ENCODE measurements around the gene C2CD4C.
A peak's percentile ranks its signal among the peaks of the same experiment; 100 is the strongest.

The C2CD4C gene

GRCh38 chr19:376111-376470 is 32.9 kb downstream of the C2CD4C start:
- TF ChIP-seq, protein P1, sequence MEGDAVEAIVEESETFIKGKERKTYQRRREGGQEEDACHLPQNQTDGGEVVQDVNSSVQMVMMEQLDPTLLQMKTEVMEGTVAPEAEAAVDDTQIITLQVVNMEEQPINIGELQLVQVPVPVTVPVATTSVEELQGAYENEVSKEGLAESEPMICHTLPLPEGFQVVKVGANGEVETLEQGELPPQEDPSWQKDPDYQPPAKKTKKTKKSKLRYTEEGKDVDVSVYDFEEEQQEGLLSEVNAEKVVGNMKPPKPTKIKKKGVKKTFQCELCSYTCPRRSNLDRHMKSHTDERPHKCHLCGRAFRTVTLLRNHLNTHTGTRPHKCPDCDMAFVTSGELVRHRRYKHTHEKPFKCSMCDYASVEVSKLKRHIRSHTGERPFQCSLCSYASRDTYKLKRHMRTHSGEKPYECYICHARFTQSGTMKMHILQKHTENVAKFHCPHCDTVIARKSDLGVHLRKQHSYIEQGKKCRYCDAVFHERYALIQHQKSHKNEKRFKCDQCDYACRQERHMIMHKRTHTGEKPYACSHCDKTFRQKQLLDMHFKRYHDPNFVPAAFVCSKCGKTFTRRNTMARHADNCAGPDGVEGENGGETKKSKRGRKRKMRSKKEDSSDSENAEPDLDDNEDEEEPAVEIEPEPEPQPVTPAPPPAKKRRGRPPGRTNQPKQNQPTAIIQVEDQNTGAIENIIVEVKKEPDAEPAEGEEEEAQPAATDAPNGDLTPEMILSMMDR (IDR thresholded peaks at IDR 0.05; ENCODE audit: insufficient read depth, low read depth, low read length, missing control alignments), result no peak
- H3K4me3 ChIP-seq (ENCODE audit: low read length), result no peak overlapping the region
- no peak for DNase-seq (ENCODE audit: low read depth)

GRCh38 chr19:375395-376110 is 33.4 kb downstream of the C2CD4C start:
- no peak overlapping the region for H3K4me3 ChIP-seq (ENCODE audit: low read length)
- DNase-seq (ENCODE audit: low read depth), result no peak
- TF ChIP-seq, protein P1 (IDR thresholded peaks at IDR 0.05; ENCODE audit: insufficient read depth, low read depth, low read length, missing control alignments), result no peak

DNA sequence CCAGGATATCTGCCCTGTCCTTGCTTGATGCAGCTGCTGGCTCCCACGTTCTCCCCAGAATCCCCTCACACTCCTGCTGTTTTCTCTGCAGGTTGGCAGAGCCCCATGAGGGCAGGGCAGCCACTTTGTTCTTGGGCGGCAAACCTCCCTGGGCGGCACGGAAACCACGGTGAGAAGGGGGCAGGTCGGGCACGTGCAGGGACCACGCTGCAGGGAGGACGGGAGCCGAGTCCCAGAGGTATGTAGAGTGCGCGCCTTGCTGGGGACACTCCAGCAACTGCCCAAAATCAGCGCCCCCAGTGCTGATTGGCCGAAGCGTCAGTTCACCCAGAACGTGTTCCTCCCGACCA is 34.1 kb downstream of the C2CD4C start:
- TF ChIP-seq, protein P1 (IDR thresholded peaks at IDR 0.05; ENCODE audit: insufficient read depth, low read depth, low read length, missing control alignments), result no peak
- no peak for DNase-seq (ENCODE audit: low read depth)
- no peak overlapping the region for H3K4me3 ChIP-seq (ENCODE audit: low read length)

DNA sequence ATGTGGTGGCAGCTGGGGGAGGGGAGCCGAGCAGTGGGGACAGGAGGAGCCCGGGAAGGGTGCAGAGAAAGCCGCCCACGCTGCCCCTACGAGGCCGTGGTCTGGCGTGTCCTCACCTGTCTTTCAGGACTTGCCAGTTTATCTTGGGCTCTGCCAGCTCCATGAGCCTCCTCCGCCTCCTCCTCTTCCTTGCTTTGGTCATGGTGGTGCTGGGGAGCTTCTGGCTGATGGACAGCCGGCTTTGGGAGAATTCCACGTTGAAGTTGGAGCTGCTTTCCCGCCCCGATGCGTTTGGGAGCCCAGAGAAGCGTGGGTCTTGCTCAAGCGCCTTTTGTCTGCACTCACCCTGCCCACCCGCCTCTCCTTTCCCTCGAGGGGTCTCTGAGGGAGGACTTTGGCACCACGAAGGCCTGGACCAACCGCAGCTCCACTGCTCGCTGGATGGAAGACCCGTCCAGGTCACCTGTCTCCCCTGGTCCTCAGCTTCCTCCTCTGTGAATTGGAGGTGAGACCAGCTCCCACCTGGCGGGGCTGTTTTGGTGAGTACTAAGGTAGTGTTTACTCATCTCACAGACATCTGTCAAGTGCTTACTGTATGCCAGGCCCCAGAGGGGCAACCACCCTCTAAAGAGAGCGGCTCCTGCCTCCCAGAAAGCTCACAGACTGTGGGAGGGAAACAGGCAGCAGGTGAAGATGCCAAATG is 34.6 kb downstream of the C2CD4C start:
- TF ChIP-seq, protein P1 (IDR thresholded peaks at IDR 0.05; ENCODE audit: insufficient read depth, low read depth, low read length, missing control alignments), result no peak
- no peak overlapping the region for H3K4me3 ChIP-seq (ENCODE audit: low read length)
- peak; percentile 48 for DNase-seq (ENCODE audit: low read depth)

DNA sequence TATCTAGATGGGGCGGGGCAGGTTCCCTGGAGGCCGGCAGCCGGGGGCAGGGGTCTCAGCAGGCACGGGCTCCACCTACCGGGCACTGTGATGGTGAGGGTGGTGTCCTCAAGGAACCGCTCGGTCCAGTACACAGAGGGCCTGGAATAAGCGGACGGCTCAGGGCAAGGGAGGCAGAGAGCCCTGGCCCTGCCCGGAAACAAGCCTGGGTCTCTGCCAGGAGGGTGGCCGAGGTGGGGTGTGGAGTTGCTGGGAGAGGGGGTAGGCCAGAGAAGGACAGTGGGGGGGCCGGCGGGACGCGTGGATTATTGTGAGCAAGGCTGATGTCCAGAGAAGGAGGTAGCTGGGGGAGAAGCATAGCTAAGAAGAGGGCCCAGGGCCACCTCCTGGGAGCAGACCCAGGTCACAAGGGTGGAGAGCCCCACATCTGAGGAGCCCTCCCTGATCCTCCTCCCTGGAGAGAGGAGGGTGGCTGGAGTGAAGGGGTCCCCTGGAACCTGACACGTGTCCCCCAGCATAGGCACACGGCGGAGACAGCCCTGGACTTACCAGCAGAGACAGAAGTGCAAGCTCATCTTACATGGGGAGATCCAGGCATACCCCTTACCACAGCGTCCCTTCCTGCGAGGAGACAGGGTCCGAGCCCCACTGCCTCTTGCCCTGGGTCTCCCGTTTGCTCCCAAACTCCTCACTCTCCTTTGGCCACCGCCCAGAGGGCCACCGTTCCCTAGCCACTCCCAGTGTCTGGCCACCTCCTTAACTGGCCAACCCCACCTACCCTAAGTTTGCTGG is 35.4 kb downstream of the C2CD4C start:
- TF ChIP-seq, protein P1 (IDR thresholded peaks at IDR 0.05; ENCODE audit: insufficient read depth, low read depth, low read length, missing control alignments), result no peak
- DNase-seq (ENCODE audit: low read depth), result no peak
- no peak overlapping the region for H3K4me3 ChIP-seq (ENCODE audit: low read length)

GRCh38 chr19:372306-372890 is 36.5 kb downstream of the C2CD4C start:
- TF ChIP-seq, protein P1 (IDR thresholded peaks at IDR 0.05; ENCODE audit: insufficient read depth, low read depth, low read length, missing control alignments), result no peak
- no peak for DNase-seq (ENCODE audit: low read depth)
- H3K4me3 ChIP-seq (ENCODE audit: low read length), result no peak overlapping the region
